Osteocyte (in vitro differentiated cells): ENCODE measurements around the gene USP3. TPM values are rescaled to one million over a fixed set of nuclear protein-coding genes. Genes with fewer than 3 reads are reported as not detected.

Source experiments
- DNase-seq: peaks from one replicate; pipeline ENCODE4 v3.0.0; 2021; ENCODE audit warnings: mixed read lengths; ENCODE audit not compliant: unreplicated experiment; ENCODE audit errors: extremely low spot score
- H3K27ac Mint-ChIP-seq: one replicate; pipeline ENCODE4 v1.8.0; 2021; ENCODE audit warnings: mild to moderate bottlenecking, mixed read lengths; ENCODE audit not compliant: unreplicated experiment
- H3K27me3 Mint-ChIP-seq: one replicate; pipeline ENCODE4 v1.8.0; 2021; ENCODE audit warnings: mixed read lengths; ENCODE audit not compliant: unreplicated experiment
- H3K36me3 Mint-ChIP-seq: one replicate; pipeline ENCODE4 v1.8.0; 2021; ENCODE audit warnings: mixed read lengths; ENCODE audit not compliant: unreplicated experiment
- H3K4me1 Mint-ChIP-seq: one replicate; pipeline ENCODE4 v1.8.0; 2021; ENCODE audit warnings: mixed read lengths; ENCODE audit not compliant: unreplicated experiment
- H3K4me3 Mint-ChIP-seq: one replicate; pipeline ENCODE4 v1.8.0; 2021; ENCODE audit warnings: mild to moderate bottlenecking, moderate library complexity, mixed read lengths; ENCODE audit not compliant: unreplicated experiment
- H3K9me3 Mint-ChIP-seq: one replicate; pipeline ENCODE4 v1.8.0; 2021; ENCODE audit warnings: mixed read lengths; ENCODE audit not compliant: unreplicated experiment
- CTCF ChIP-seq: fragments of 200-600 bp; sonication (generic); IDR thresholded peaks from 2 replicates; pipeline ENCODE4 v1.5.0; 2021; ENCODE audit warnings: antibody characterized with exemption, mild to moderate bottlenecking, moderate library complexity
- long read RNA-seq: library from polyadenylated mRNA; unstranded; transcript quantifications from one replicate; pipeline ENCODE4 v2.0.0, GENCODE V29; 2021
- total RNA-seq: library from RNA; stranded (reverse); gene quantifications from 2 replicates; pipeline ENCODE4 v1.2.1, GENCODE V29; 2021

Gene USP3, protein sequence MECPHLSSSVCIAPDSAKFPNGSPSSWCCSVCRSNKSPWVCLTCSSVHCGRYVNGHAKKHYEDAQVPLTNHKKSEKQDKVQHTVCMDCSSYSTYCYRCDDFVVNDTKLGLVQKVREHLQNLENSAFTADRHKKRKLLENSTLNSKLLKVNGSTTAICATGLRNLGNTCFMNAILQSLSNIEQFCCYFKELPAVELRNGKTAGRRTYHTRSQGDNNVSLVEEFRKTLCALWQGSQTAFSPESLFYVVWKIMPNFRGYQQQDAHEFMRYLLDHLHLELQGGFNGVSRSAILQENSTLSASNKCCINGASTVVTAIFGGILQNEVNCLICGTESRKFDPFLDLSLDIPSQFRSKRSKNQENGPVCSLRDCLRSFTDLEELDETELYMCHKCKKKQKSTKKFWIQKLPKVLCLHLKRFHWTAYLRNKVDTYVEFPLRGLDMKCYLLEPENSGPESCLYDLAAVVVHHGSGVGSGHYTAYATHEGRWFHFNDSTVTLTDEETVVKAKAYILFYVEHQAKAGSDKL
- total RNA-seq: 41.2 and 45.9 TPM in 2 replicates
- long read RNA-seq, full-length matches to known transcripts: 145 of 196 reads
- long read RNA-seq, partial matches to known transcripts: 29 of 196 reads
- long read RNA-seq, other reads (novel, unspliced or antisense): 22 of 196 reads

DNA sequence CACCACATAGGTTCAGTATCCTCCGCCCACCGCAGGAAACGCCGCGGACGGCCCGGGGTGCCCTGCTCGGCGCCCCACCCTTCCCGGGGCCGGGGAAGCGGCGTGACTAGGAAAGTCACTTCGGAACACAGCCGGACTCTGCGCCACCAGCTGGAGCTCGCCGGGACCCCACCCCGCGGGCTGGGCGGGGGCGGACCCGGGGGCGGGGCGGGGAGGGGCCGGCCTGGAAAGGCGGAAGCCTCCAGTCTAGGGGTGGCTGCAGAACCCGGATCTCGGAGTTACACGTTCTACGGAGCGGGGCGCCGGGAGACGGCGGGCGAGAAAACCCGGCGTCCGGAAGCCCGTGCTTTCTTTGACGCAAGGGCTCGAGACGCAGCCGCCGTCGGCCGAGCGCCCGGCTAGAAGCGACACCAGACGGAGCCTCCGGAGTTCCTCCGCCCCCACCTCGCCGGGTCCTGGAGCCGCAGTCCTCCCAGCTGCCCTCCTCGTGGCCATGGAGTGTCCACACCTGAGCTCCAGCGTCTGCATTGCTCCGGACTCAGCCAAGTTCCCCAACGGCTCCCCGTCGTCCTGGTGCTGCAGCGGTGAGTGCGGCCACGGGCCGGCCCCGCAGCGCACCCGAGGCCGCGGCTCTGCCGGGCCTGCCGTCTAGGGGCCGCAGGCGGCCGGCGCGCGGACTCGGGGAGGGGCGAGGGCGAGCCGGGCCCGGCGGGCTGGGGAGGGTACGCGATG is at the start of gene USP3:
TSS of gene USP3 (plus strand) at position 347 of the 732 bp plus-strand sequence. CDS start at position 494, 147 bp downstream.
- no peaks in the 10 kb centered on the region for H3K9me3 Mint-ChIP-seq
- DNase-seq: peak; percentile 98
- peak; percentile 50 for TF ChIP-seq CTCF
- H3K27ac Mint-ChIP-seq: peak within 1 kb of the TSS; percentile 90
- H3K36me3 Mint-ChIP-seq: no peaks in the 10 kb centered on the region
- H3K4me3 Mint-ChIP-seq: peak within 1 kb of the TSS; percentile 83
- H3K27me3 Mint-ChIP-seq: no peaks in the 10 kb centered on the region
- peaks cover 68% of the 10 kb centered on the region for H3K4me1 Mint-ChIP-seq

DNA sequence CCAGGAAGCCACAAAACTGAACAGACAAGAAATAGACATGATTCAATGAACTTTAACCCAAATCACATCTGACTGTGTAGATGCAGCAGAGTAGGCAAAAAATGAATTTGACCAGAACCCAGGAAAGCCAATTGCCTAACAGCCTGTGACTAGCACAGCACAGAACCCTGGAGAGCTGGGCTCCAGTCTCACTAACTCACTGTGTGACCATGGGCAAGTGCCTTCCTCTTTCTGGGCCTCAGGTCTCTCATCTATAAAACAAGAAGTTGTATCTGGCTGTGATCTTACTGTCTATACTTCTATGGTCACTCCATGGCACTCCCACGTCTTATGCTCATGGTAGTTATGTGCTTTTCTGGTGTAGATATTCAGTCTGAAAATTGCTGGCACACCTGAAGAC is 48.1 kb upstream of the USP3 start:
- H3K27ac Mint-ChIP-seq: no peak overlapping the region
- H3K4me1 Mint-ChIP-seq: peaks cover 1% of the 10 kb centered on the region
- no peaks in the 10 kb centered on the region for H3K27me3 Mint-ChIP-seq
- no peak for DNase-seq
- no peak for TF ChIP-seq CTCF
- H3K36me3 Mint-ChIP-seq: no peaks in the 10 kb centered on the region
- H3K9me3 Mint-ChIP-seq: peaks cover 8% of the 10 kb centered on the region
- no peak overlapping the region for H3K4me3 Mint-ChIP-seq

GRCh38 chr15:63457379-63457778 is 47.0 kb upstream of the USP3 start:
- no peak overlapping the region for H3K4me3 Mint-ChIP-seq
- DNase-seq: no peak
- peaks cover 8% of the 10 kb centered on the region for H3K9me3 Mint-ChIP-seq
- TF ChIP-seq CTCF: no peak
- no peaks in the 10 kb centered on the region for H3K27me3 Mint-ChIP-seq
- H3K36me3 Mint-ChIP-seq: no peaks in the 10 kb centered on the region
- peaks cover 12% of the 10 kb centered on the region for H3K4me1 Mint-ChIP-seq
- no peak overlapping the region for H3K27ac Mint-ChIP-seq

- H3K9me3 Mint-ChIP-seq: peaks cover 8% of the 10 kb centered on the region
- H3K4me3 Mint-ChIP-seq: no peak overlapping the region
- DNase-seq: no peak
- H3K27ac Mint-ChIP-seq: no peak overlapping the region
- H3K36me3 Mint-ChIP-seq: no peaks in the 10 kb centered on the region
- H3K4me1 Mint-ChIP-seq: peaks cover 16% of the 10 kb centered on the region
- no peak for TF ChIP-seq CTCF
- H3K27me3 Mint-ChIP-seq: no peaks in the 10 kb centered on the region
Observed at GRCh38 chr15:63458026-63458425, 46.4 kb upstream of the USP3 start.
